GM03348 (cell line): ENCODE data around the gene GMCL2.

ENCODE experiments used
- DNase-seq: peaks from one replicate; pipeline ENCODE4 v3.0.0; 2012; ENCODE audit warnings: low spot score

Gene GMCL2

GRCh38 chr5:178143246-178143645 lies 43.9 kb downstream of the GMCL2 start:
- DNase-seq = no peak

GRCh38 chr5:178142642-178143041 lies 44.5 kb downstream of the GMCL2 start:
- DNase-seq = no peak

- no peak for DNase-seq
Observed at GRCh38 chr5:178141550-178141949, 45.6 kb downstream of the GMCL2 start.

GRCh38 chr5:178137991-178138390 lies 49.2 kb downstream of the GMCL2 start:
- DNase-seq = no peak

GRCh38 chr5:178136990-178137389 lies 50.2 kb downstream of the GMCL2 start:
- no peak for DNase-seq
